ENCODE measurements around the gene KRT83. TPM values are rescaled to one million over a fixed set of nuclear protein-coding genes. Genes with fewer than 3 reads are reported as not detected.

The KRT83 gene
- total RNA-seq, 1 donor from 2014 or later, result not detected

- DNase-seq (ENCODE audit: extremely low spot score in 2 of 2), result no peak
- no peaks in the 10 kb centered on the region for H3K9me3 ChIP-seq
- no peak for TF ChIP-seq POLR2A (IDR thresholded peaks at IDR 0.05)
- TF ChIP-seq, protein P1, sequence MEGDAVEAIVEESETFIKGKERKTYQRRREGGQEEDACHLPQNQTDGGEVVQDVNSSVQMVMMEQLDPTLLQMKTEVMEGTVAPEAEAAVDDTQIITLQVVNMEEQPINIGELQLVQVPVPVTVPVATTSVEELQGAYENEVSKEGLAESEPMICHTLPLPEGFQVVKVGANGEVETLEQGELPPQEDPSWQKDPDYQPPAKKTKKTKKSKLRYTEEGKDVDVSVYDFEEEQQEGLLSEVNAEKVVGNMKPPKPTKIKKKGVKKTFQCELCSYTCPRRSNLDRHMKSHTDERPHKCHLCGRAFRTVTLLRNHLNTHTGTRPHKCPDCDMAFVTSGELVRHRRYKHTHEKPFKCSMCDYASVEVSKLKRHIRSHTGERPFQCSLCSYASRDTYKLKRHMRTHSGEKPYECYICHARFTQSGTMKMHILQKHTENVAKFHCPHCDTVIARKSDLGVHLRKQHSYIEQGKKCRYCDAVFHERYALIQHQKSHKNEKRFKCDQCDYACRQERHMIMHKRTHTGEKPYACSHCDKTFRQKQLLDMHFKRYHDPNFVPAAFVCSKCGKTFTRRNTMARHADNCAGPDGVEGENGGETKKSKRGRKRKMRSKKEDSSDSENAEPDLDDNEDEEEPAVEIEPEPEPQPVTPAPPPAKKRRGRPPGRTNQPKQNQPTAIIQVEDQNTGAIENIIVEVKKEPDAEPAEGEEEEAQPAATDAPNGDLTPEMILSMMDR (IDR thresholded peaks at IDR 0.05), result no peak
- TF ChIP-seq POLR2AphosphoS5 (IDR thresholded peaks at IDR 0.05; ENCODE audit: insufficient read depth in 1 of 2, low read depth in 1 of 2), result no peak
- H3K4me3 ChIP-seq, result no peak overlapping the region
- no peaks in the 10 kb centered on the region for H3K36me3 ChIP-seq
- intact Hi-C loops (cut with DNase I), result no loop called here
- H3K27ac ChIP-seq, result no peak overlapping the region
- H3K27me3 ChIP-seq, result no peaks in the 10 kb centered on the region
- no peaks in the 10 kb centered on the region for H3K4me1 ChIP-seq
These were observed 33.0 kb upstream of the KRT83 start for GRCh38 chr12:52354200-52354599.

- no peaks in the 10 kb centered on the region for H3K27me3 ChIP-seq
- H3K4me3 ChIP-seq, result no peak overlapping the region
- intact Hi-C loops (cut with DNase I), result no loop called here
- no peak for TF ChIP-seq POLR2AphosphoS5 (IDR thresholded peaks at IDR 0.05; ENCODE audit: insufficient read depth in 1 of 2, low read depth in 1 of 2)
- TF ChIP-seq POLR2A (IDR thresholded peaks at IDR 0.05), result no peak
- TF ChIP-seq, protein P1 (IDR thresholded peaks at IDR 0.05), result no peak
- no peaks in the 10 kb centered on the region for H3K36me3 ChIP-seq
- no peak for DNase-seq (ENCODE audit: extremely low spot score in 2 of 2)
- no peak overlapping the region for H3K27ac ChIP-seq
- no peaks in the 10 kb centered on the region for H3K4me1 ChIP-seq
- H3K9me3 ChIP-seq, result no peaks in the 10 kb centered on the region
These were observed 32.6 kb upstream of the KRT83 start for GRCh38 chr12:52353766-52354165.

DNA sequence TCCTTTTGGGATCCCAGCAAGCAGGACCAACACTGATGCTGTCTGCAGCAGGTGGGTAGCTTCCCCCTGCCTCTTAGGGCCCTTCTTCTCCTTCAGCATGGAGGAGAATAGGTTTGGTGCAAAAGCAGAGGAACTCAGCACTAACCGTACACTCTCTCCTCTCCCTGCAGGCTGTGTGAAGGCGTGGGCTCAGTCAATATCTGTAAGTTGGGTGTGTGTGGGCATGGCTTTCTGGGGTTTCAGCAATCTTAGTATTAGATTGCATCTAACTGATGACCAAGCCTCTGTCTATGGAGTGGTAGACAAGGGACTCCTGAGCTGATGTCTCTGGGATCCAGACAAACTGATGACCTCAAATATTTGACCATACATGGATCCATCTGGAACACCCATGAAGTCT, 31.8 kb upstream of the KRT83 start:
- Histone ChIP-seq H3K9me3 (no peaks in the 10 kb centered on the region), H3K27me3 (no peaks in the 10 kb centered on the region)
- no peak for DNase-seq (ENCODE audit: extremely low spot score in 2 of 2)

DNA sequence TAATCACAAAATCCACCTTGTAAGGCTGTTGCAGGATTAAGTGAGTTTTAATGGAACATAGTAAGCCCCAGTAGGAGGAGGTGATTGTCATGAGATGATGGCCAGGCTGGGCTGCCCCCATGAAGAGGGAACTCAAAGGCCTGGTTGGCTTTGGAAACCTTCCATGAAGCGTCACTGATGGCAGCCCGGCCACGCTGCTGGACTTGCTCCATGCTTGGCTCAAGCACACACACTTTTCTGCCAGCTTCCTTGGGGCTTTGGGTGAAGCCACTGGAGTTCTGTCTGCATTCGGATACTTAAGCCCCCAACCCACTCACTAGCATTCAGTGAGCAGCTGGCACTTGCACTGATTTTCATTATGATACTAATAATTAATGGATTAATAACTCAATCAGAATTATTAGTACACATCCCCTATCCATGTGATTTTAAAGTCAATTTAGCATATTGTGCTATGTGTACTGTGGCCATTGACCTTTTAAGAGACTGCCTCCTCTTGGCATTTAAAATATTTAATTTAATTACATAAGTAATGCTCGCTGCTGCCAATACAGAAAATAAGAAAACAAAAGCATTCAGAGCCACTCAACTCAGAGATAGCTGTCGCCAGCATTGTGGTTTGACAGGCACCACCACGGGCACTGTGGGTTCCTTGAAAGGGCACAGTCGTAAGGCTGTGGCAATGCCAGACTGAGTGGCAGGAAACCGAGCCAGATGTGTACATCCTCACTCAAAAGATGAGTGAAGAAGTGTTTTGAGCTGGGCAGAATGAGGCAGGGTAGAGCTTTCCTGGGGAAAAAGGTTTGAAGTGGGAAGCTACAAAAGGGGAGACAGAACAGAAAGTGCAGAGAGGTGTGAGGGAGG, 30.2 kb upstream of the KRT83 start:
- no peaks in the 10 kb centered on the region for H3K36me3 ChIP-seq
- no peak overlapping the region for H3K4me3 ChIP-seq
- H3K9me3 ChIP-seq, result no peaks in the 10 kb centered on the region
- no peak overlapping the region for H3K27ac ChIP-seq
- TF ChIP-seq POLR2AphosphoS5 (IDR thresholded peaks at IDR 0.05; ENCODE audit: insufficient read depth in 1 of 2, low read depth in 1 of 2) (no peak), POLR2A (IDR thresholded peaks at IDR 0.05) (no peak)
- no peak for DNase-seq (ENCODE audit: extremely low spot score in 2 of 2)
- no peaks in the 10 kb centered on the region for H3K27me3 ChIP-seq
- H3K4me1 ChIP-seq, result no peaks in the 10 kb centered on the region
- intact Hi-C loops (cut with DNase I), result no loop called here

More for the DNA sequence above, 31.8 kb upstream of the KRT83 start:
- TF ChIP-seq POLR2A (IDR thresholded peaks at IDR 0.05) (no peak), POLR2AphosphoS5 (IDR thresholded peaks at IDR 0.05; ENCODE audit: insufficient read depth in 1 of 2, low read depth in 1 of 2) (no peak)
- TF ChIP-seq, protein P1 (IDR thresholded peaks at IDR 0.05), result no peak
- H3K4me3 ChIP-seq, result no peak overlapping the region
- no peak overlapping the region for H3K27ac ChIP-seq
- intact Hi-C loops (cut with DNase I), result no loop called here
- no peaks in the 10 kb centered on the region for H3K4me1 ChIP-seq
- no peaks in the 10 kb centered on the region for H3K36me3 ChIP-seq

GRCh38 chr12:52350786-52351185, 29.6 kb upstream of the KRT83 start:
- H3K27ac ChIP-seq, result no peak overlapping the region
- intact Hi-C loops (cut with DNase I), result no loop called here
- H3K27me3 ChIP-seq, result no peaks in the 10 kb centered on the region

More at GRCh38 chr12:52350786-52351185, 29.6 kb upstream of the KRT83 start:
- Histone ChIP-seq H3K4me3 (no peak overlapping the region), H3K9me3 (no peaks in the 10 kb centered on the region), H3K4me1 (no peaks in the 10 kb centered on the region), H3K36me3 (no peaks in the 10 kb centered on the region)
- DNase-seq (ENCODE audit: extremely low spot score in 2 of 2), result no peak
- no peak for TF ChIP-seq POLR2AphosphoS5 (IDR thresholded peaks at IDR 0.05; ENCODE audit: insufficient read depth in 1 of 2, low read depth in 1 of 2)
- TF ChIP-seq POLR2A (IDR thresholded peaks at IDR 0.05), result no peak
- TF ChIP-seq, protein P1 (IDR thresholded peaks at IDR 0.05), result no peak
